GM23338 (cell line): ENCODE results near the gene TJP1. TPM values are rescaled to one million over a fixed set of nuclear protein-coding genes. Genes with fewer than 3 reads are reported as not detected.

ENCODE experiments used
- ATAC-seq: fragments of 200-7000 bp; cut with Tn5 transposase; 3 replicates; pipeline ENCODE4 v1.9.1; 2020
- DNase-seq: peaks from one replicate; pipeline ENCODE4 v3.0.0-alpha.2; 2015; ENCODE audit warnings: low spot score
- H2AFZ ChIP-seq: fragments of 200-600 bp; sonication (generic); 2 replicates; pipeline ENCODE4 v1.8.0; 2016; ENCODE audit warnings: antibody characterized with exemption, mild to moderate bottlenecking, moderate library complexity
- H3F3A ChIP-seq: fragments of 200-600 bp; sonication (generic); replicated peaks from 2 replicates; pipeline ENCODE4 v1.8.0; 2017; ENCODE audit warnings: antibody characterized with exemption, mixed run types, low read depth
- H3K27ac ChIP-seq: fragments of 200-600 bp; sonication (generic); 2 replicates; pipeline ENCODE4 v1.6.1; 2016; ENCODE audit warnings: low read depth
- H3K27me3 ChIP-seq: fragments of 200-600 bp; sonication (generic); 2 replicates; pipeline ENCODE4 v1.8.0; 2016; ENCODE audit warnings: mild to moderate bottlenecking, mixed run types, moderate library complexity; ENCODE audit not compliant: insufficient read depth
- H3K36me3 ChIP-seq: fragments of 200-600 bp; sonication (generic); 2 replicates; pipeline ENCODE4 v1.8.0; 2016; ENCODE audit warnings: mild to moderate bottlenecking; ENCODE audit not compliant: insufficient read depth
- H3K4me1 ChIP-seq: fragments of 200-600 bp; sonication (generic); 2 replicates; pipeline ENCODE4 v1.8.0; 2016; ENCODE audit warnings: mild to moderate bottlenecking, moderate library complexity; ENCODE audit not compliant: insufficient read depth
- H3K4me2 ChIP-seq: fragments of 200-600 bp; sonication (generic); 2 replicates; pipeline ENCODE4 v1.7.1; 2017; ENCODE audit warnings: mixed run types
- H3K4me3 ChIP-seq: fragments of 200-600 bp; sonication (generic); 2 replicates; pipeline ENCODE4 v1.6.1; 2016; ENCODE audit warnings: mixed run types
- H3K79me2 ChIP-seq: fragments of 200-600 bp; sonication (generic); replicated peaks from 2 replicates; pipeline ENCODE4 v1.8.0; 2017; ENCODE audit warnings: mild to moderate bottlenecking; ENCODE audit not compliant: insufficient read depth
- H3K9me2 ChIP-seq: fragments of 200-600 bp; sonication (generic); 2 replicates; pipeline ENCODE4 v1.8.0; 2017; ENCODE audit not compliant: insufficient read depth
- H4K20me1 ChIP-seq: fragments of 200-600 bp; sonication (generic); replicated peaks from 2 replicates; pipeline ENCODE4 v1.8.0; 2017; ENCODE audit warnings: mild to moderate bottlenecking; ENCODE audit not compliant: insufficient read depth
- H3K27ac Mint-ChIP-seq: 2 replicates; pipeline ENCODE4 v1.8.0; 2020; ENCODE audit warnings: inconsistent platforms, mild to moderate bottlenecking, moderate library complexity, mixed read lengths
- H3K27me3 Mint-ChIP-seq: 3 replicates; pipeline ENCODE4 v1.8.0; 2022; ENCODE audit warnings: low read depth, mild to moderate bottlenecking, moderate library complexity, mixed read lengths, inconsistent platforms; ENCODE audit not compliant: insufficient read depth, poor library complexity
- H3K36me3 Mint-ChIP-seq: 3 replicates; pipeline ENCODE4 v1.8.0; 2021; ENCODE audit warnings: low read depth, mild to moderate bottlenecking, inconsistent platforms, moderate library complexity, mixed read lengths
- H3K4me1 Mint-ChIP-seq: 3 replicates; pipeline ENCODE4 v1.8.0; 2020; ENCODE audit warnings: mild to moderate bottlenecking, inconsistent platforms, mixed read lengths
- H3K4me3 Mint-ChIP-seq: 3 replicates; pipeline ENCODE4 v1.8.0; 2021; ENCODE audit warnings: moderate library complexity, mild to moderate bottlenecking, inconsistent platforms, mixed read lengths
- H3K9me3 Mint-ChIP-seq: 3 replicates; pipeline ENCODE4 v1.8.0; 2020; ENCODE audit warnings: moderate library complexity, mild to moderate bottlenecking, inconsistent platforms, mixed read lengths
- EZH2 ChIP-seq: fragments of 200-600 bp; sonication (generic); IDR thresholded peaks from one replicate; pipeline ENCODE4 v1.8.0; 2017; ENCODE audit warnings: antibody characterized with exemption, mild to moderate bottlenecking, low read depth; ENCODE audit not compliant: unreplicated experiment
- EZH2phosphoT487 ChIP-seq: fragments of 200-600 bp; sonication (generic); IDR thresholded peaks from one replicate; pipeline ENCODE4 v1.8.1; 2018; ENCODE audit warnings: antibody characterized with exemption; ENCODE audit not compliant: unreplicated experiment
- JUNB ChIP-seq: IDR thresholded peaks from one replicate; pipeline ENCODE4 v1.6.1; 2016; ENCODE audit warnings: antibody characterized with exemption; ENCODE audit not compliant: unreplicated experiment
- ZNF114 ChIP-seq: fragments of 250-450 bp; sonication (Bioruptor Pico); IDR thresholded peaks from 2 replicates; pipeline ENCODE4 v1.5.0; 2020; ENCODE audit warnings: mild to moderate bottlenecking, moderate library complexity
- polyA plus RNA-seq: library from polyadenylated mRNA; unstranded; fragments of >200 nt; fragmentation: Nextera tagmentation; extraction: Ambion mirVana; gene quantifications from 2 replicates; pipeline ENCODE4 v1.2.1, GENCODE V29; 2016
- total RNA-seq: library from RNA; depleted of rRNA; stranded (reverse); fragments of >200 nt; shearing (Covaris generic); gene quantifications from 2 replicates; pipeline ENCODE4 v1.2.3, GENCODE V29; 2014
- TF ChIP-seq, protein P1 (sequence below), 2 experiments: fragments of 200-600 bp in 1 of 2; sonication (generic) in 1 of 2; conservative IDR thresholded peaks; 2 replicates each; pipeline versions ENCODE4 v1.5.1 to v1.6.1; 2016 to 2017; ENCODE audit warnings: antibody characterized with exemption in 2 of 2, low read depth in 2 of 2, mild to moderate bottlenecking in 2 of 2, moderate library complexity in 1 of 2
- TF ChIP-seq, protein P2 (sequence below): IDR thresholded peaks from one replicate; pipeline ENCODE4 v1.6.1; 2018; ENCODE audit warnings: antibody characterized with exemption; ENCODE audit not compliant: unreplicated experiment
- TF ChIP-seq, protein P3 (sequence below): fragments of 250-450 bp; sonication (Bioruptor Pico); IDR thresholded peaks from 2 replicates; pipeline ENCODE4 v1.5.0; 2020; ENCODE audit warnings: mild to moderate bottlenecking, moderate library complexity
- TF ChIP-seq, protein P4 (sequence below): IDR thresholded peaks from 2 replicates; pipeline ENCODE4 v1.6.1; 2016; ENCODE audit warnings: antibody characterized with exemption

Gene TJP1
- total and polyA plus RNA-seq, 2 experiments from 2014 or later, result 76.2 to 116 TPM

DNA sequence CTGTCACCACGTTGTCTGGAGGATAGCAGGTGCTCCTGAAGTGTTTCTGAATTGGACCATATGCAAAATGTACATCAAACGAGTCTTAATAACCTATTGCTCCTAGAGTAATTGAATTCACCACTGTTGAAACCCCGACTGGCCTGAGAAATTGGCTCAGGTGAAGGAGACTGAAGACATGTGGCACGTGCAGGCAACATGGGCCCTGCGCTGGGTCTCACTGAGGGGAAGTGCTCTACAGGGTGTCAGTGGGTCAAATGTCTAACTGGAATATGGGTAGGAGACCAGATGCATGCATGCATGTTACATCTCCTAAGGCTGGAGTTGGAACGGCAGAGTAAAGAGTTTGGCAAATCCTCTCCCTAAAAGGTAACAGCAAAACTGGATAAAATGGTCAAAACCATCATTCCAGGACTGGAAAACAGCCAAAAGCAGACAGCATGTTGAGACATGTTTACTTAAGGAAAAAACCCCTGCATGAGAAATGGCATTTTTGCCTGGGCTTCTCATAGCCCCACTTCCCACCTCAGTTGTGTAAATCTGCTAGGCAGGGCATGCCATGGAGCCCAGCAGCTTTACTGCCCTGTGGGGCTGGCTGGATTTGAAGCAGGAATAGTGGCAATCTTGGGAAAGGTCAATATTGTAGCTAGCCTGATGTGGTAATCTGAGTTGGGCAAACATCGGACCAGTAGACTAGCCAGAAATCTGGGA is 131.3 kb downstream of the TJP1 start (continued):
- TF ChIP-seq, protein P1, sequence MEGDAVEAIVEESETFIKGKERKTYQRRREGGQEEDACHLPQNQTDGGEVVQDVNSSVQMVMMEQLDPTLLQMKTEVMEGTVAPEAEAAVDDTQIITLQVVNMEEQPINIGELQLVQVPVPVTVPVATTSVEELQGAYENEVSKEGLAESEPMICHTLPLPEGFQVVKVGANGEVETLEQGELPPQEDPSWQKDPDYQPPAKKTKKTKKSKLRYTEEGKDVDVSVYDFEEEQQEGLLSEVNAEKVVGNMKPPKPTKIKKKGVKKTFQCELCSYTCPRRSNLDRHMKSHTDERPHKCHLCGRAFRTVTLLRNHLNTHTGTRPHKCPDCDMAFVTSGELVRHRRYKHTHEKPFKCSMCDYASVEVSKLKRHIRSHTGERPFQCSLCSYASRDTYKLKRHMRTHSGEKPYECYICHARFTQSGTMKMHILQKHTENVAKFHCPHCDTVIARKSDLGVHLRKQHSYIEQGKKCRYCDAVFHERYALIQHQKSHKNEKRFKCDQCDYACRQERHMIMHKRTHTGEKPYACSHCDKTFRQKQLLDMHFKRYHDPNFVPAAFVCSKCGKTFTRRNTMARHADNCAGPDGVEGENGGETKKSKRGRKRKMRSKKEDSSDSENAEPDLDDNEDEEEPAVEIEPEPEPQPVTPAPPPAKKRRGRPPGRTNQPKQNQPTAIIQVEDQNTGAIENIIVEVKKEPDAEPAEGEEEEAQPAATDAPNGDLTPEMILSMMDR (conservative IDR thresholded peaks at IDR 0.05; ENCODE audit: low read depth in 2 of 2), result no peak
- TF ChIP-seq, protein P2, sequence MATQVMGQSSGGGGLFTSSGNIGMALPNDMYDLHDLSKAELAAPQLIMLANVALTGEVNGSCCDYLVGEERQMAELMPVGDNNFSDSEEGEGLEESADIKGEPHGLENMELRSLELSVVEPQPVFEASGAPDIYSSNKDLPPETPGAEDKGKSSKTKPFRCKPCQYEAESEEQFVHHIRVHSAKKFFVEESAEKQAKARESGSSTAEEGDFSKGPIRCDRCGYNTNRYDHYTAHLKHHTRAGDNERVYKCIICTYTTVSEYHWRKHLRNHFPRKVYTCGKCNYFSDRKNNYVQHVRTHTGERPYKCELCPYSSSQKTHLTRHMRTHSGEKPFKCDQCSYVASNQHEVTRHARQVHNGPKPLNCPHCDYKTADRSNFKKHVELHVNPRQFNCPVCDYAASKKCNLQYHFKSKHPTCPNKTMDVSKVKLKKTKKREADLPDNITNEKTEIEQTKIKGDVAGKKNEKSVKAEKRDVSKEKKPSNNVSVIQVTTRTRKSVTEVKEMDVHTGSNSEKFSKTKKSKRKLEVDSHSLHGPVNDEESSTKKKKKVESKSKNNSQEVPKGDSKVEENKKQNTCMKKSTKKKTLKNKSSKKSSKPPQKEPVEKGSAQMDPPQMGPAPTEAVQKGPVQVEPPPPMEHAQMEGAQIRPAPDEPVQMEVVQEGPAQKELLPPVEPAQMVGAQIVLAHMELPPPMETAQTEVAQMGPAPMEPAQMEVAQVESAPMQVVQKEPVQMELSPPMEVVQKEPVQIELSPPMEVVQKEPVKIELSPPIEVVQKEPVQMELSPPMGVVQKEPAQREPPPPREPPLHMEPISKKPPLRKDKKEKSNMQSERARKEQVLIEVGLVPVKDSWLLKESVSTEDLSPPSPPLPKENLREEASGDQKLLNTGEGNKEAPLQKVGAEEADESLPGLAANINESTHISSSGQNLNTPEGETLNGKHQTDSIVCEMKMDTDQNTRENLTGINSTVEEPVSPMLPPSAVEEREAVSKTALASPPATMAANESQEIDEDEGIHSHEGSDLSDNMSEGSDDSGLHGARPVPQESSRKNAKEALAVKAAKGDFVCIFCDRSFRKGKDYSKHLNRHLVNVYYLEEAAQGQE, result no peak
- TF ChIP-seq JUNB (no peak), EZH2phosphoT487 (no peak)

DNA sequence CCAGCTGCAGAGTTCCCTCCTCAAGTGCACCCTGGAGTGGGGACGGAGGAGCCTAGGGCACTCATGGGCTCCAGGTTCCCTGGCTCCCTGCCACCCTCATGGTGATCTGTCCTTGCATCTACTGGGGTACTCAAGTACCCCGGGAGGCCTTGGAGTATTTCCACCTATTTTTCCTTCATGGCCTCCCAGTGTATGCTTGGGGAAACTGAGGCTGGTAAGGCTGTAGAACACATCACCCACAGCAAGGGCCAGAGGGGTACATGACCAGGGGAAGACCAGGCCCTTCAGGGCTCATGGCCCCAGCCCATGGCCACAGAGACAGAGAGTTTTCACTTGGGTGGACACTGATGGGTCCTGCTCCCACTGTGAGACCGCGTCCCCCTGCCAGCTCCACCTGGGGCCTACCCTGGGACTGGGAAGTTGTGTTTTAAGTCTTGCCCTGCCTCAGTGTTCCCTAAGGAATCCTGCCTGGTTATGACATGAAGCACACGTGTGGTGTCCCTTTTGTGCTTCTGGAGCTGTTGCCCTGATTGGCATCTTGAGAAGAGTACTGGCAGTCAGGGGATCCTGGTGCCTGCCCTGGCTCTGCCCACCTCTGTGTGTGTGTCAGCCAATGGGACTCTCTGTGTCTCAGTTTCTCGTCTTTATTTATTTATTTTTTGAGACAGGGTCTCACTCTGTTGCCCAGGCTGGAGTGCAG is 132.8 kb downstream of the TJP1 start:
- no peak overlapping the region for H3K4me2 ChIP-seq
- no peak for ATAC-seq
- no peak overlapping the region for H3K4me3 Mint-ChIP-seq
- TF ChIP-seq, protein P3, sequence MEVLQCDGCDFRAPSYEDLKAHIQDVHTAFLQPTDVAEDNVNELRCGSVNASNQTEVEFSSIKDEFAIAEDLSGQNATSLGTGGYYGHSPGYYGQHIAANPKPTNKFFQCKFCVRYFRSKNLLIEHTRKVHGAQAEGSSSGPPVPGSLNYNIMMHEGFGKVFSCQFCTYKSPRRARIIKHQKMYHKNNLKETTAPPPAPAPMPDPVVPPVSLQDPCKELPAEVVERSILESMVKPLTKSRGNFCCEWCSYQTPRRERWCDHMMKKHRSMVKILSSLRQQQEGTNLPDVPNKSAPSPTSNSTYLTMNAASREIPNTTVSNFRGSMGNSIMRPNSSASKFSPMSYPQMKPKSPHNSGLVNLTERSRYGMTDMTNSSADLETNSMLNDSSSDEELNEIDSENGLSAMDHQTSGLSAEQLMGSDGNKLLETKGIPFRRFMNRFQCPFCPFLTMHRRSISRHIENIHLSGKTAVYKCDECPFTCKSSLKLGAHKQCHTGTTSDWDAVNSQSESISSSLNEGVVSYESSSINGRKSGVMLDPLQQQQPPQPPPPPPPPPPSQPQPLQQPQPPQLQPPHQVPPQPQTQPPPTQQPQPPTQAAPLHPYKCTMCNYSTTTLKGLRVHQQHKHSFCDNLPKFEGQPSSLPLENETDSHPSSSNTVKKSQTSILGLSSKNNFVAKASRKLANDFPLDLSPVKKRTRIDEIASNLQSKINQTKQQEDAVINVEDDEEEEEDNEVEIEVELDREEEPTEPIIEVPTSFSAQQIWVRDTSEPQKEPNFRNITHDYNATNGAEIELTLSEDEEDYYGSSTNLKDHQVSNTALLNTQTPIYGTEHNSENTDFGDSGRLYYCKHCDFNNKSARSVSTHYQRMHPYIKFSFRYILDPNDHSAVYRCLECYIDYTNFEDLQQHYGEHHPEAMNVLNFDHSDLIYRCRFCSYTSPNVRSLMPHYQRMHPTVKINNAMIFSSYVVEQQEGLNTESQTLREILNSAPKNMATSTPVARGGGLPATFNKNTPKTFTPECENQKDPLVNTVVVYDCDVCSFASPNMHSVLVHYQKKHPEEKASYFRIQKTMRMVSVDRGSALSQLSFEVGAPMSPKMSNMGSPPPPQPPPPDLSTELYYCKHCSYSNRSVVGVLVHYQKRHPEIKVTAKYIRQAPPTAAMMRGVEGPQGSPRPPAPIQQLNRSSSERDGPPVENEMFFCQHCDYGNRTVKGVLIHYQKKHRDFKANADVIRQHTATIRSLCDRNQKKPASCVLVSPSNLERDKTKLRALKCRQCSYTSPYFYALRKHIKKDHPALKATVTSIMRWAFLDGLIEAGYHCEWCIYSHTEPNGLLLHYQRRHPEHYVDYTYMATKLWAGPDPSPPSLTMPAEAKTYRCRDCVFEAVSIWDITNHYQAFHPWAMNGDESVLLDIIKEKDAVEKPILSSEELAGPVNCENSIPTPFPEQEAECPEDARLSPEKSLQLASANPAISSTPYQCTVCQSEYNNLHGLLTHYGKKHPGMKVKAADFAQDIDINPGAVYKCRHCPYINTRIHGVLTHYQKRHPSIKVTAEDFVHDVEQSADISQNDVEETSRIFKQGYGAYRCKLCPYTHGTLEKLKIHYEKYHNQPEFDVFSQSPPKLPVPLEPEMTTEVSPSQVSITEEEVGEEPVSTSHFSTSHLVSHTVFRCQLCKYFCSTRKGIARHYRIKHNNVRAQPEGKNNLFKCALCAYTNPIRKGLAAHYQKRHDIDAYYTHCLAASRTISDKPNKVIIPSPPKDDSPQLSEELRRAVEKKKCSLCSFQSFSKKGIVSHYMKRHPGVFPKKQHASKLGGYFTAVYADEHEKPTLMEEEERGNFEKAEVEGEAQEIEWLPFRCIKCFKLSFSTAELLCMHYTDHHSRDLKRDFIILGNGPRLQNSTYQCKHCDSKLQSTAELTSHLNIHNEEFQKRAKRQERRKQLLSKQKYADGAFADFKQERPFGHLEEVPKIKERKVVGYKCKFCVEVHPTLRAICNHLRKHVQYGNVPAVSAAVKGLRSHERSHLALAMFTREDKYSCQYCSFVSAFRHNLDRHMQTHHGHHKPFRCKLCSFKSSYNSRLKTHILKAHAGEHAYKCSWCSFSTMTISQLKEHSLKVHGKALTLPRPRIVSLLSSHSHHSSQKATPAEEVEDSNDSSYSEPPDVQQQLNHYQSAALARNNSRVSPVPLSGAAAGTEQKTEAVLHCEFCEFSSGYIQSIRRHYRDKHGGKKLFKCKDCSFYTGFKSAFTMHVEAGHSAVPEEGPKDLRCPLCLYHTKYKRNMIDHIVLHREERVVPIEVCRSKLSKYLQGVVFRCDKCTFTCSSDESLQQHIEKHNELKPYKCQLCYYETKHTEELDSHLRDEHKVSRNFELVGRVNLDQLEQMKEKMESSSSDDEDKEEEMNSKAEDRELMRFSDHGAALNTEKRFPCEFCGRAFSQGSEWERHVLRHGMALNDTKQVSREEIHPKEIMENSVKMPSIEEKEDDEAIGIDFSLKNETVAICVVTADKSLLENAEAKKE (CRISPR knock-in tag), result no peak
- TF ChIP-seq EZH2 (no peak), JUNB (no peak), ZNF114 (CRISPR knock-in tag) (no peak), EZH2phosphoT487 (no peak)
- TF ChIP-seq, protein P4, sequence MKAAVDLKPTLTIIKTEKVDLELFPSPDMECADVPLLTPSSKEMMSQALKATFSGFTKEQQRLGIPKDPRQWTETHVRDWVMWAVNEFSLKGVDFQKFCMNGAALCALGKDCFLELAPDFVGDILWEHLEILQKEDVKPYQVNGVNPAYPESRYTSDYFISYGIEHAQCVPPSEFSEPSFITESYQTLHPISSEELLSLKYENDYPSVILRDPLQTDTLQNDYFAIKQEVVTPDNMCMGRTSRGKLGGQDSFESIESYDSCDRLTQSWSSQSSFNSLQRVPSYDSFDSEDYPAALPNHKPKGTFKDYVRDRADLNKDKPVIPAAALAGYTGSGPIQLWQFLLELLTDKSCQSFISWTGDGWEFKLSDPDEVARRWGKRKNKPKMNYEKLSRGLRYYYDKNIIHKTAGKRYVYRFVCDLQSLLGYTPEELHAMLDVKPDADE, result no peak

More for the DNA sequence above, 132.8 kb downstream of the TJP1 start:
- H3K4me1 ChIP-seq, result no peaks in the 10 kb centered on the region
- H3K27ac Mint-ChIP-seq, result no peak overlapping the region
- no peak overlapping the region for H3K27ac ChIP-seq
- H2AFZ ChIP-seq, result no peak overlapping the region
- DNase-seq, result no peak
- H3K36me3 Mint-ChIP-seq, result no peaks in the 10 kb centered on the region; the same call in 2 of the 3 replicates
- no peaks in the 10 kb centered on the region for H3K79me2 ChIP-seq
- no peaks in the 10 kb centered on the region; the same call in 2 of the 3 replicates for H3K4me1 Mint-ChIP-seq
- H3F3A ChIP-seq, result no peaks in the 10 kb centered on the region
- H3K27me3 Mint-ChIP-seq, result peaks cover 9% of the 10 kb centered on the region
- H4K20me1 ChIP-seq, result no peaks in the 10 kb centered on the region
- H3K4me3 ChIP-seq, result no peak overlapping the region
- no peaks in the 10 kb centered on the region for H3K9me2 ChIP-seq
- peaks cover 2% of the 10 kb centered on the region; the same call in 2 of the 3 replicates for H3K9me3 Mint-ChIP-seq
- H3K27me3 ChIP-seq, result no peaks in the 10 kb centered on the region
- no peaks in the 10 kb centered on the region for H3K36me3 ChIP-seq
